GM18505 (cell line): ENCODE data around the gene BRCA2.
"Not testable (repeated sequence)": the region's sequence is repeated elsewhere in the genome, so short reads cannot be mapped to it uniquely, and the experiment has no call there.

ENCODE experiments used
- ATAC-seq: cut with Tn5 transposase; IDR thresholded peaks from one replicate; pipeline ENCODE4 v1.9.1; 2021; ENCODE audit not compliant: unreplicated experiment
- POLR2A ChIP-seq: IDR thresholded peaks from 4 replicates; pipeline ENCODE4 v1.6.1; 2011; ENCODE audit warnings: borderline replicate concordance; ENCODE audit not compliant: insufficient read depth, insufficient read length; ENCODE audit errors: extremely low read depth

Gene BRCA2

DNA sequence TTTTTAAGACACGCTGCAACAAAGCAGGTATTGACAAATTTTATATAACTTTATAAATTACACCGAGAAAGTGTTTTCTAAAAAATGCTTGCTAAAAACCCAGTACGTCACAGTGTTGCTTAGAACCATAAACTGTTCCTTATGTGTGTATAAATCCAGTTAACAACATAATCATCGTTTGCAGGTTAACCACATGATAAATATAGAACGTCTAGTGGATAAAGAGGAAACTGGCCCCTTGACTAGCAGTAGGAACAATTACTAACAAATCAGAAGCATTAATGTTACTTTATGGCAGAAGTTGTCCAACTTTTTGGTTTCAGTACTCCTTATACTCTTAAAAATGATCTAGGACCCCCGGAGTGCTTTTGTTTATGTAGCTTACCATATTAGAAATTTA, 1.2 kb downstream of the BRCA2 start:
- no peak for TF ChIP-seq POLR2A
- ATAC-seq, result no peak

DNA sequence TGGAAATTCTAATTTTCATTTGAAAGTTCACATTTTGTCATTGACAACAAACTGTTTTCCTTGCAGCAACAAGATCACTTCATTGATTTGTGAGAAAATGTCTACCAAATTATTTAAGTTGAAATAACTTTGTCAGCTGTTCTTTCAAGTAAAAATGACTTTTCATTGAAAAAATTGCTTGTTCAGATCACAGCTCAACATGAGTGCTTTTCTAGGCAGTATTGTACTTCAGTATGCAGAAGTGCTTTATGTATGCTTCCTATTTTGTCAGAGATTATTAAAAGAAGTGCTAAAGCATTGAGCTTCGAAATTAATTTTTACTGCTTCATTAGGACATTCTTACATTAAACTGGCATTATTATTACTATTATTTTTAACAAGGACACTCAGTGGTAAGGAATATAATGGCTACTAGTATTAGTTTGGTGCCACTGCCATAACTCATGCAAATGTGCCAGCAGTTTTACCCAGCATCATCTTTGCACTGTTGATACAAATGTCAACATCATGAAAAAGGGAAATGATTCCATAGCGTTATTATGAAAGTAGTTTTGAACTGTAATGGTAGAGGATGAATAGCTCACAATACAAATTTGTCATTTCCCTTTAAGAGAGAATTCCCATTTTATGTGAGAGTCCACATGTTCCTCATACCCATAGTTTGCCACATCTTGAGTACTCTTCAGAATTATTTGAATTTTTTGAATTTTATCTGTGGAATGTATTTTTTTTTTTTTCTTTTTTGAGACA, 2.6 kb downstream of the BRCA2 start:
- ATAC-seq, result no peak
- no peak for TF ChIP-seq POLR2A

DNA sequence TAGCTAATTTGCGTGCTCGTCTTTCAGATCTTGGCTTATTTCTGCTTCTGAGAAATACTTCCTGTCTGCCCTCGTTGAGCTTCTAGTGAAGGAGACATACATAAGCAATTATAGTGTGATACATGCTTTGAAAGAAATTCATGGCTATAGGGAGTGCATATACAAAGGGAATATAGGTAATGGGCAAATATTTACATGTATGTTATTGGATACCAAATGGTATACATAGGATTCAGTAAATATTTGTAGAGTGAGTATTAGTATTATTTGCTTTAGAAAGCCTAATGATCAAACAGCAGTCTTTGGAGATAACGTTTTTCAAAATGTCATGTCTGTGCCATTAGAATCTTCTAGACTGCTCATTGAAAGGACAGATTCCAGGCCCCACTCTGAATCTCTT, 5.2 kb downstream of the BRCA2 start:
- TF ChIP-seq POLR2A, result no peak
- ATAC-seq, result no peak

DNA sequence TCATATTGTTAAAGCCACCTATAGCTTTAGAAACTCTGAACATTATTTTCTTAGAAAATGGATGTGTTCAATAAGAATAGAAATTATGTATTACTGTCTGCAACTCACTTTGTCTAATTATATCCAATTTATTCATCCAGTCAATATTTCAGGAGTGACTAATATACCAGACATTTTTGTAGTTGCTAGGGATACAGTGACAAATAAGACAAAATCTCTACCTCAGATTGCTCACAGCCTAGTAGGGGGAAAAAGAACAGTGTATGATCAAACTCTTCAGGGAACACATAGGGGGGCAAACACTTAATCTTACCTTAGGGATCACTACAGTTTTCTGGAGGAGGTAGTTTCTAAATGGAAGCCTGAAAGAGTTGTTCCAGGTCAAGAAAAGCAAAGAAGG, 8.6 kb downstream of the BRCA2 start:
- TF ChIP-seq POLR2A, result no peak
- no peak for ATAC-seq

DNA sequence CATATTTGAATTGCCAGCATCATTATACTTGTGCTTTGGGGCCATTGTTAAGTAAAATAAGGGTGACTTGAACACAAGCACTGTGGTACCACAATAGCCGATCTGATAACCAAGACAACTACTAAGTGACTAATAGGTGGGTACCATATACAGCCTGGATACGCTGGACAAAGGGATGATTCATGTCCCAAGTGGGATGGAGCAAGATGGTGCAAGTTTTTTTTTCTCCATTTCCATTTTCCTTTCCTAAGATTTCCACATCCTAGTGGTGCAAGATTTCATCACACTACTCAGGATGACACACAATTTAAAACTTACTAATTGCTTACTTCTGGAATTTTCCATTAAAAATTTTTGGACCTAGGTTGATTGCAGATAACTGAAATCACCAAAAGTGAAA, 15.1 kb downstream of the BRCA2 start:
- ATAC-seq, result no peak
- TF ChIP-seq POLR2A, result no peak

DNA sequence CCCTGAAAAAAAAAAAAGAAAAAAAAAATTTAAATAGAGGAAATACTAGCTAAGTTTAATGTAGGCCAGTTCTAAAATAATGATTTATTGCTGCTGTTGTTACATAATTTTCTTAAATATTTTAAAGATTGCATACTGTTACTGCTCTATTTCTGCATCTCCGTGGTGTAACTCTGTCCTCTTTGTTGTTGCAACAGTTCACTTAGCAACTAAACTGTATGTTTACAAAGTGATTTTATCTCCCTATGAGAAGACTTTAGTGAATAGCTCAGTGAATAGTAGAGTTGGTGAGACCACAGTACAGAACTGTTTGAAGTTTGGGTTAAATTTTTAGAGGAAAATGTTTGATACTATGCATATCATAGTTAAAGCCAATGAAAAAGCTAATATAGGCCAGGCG, 19.4 kb downstream of the BRCA2 start:
- no peak for ATAC-seq
- TF ChIP-seq POLR2A, result no peak

DNA sequence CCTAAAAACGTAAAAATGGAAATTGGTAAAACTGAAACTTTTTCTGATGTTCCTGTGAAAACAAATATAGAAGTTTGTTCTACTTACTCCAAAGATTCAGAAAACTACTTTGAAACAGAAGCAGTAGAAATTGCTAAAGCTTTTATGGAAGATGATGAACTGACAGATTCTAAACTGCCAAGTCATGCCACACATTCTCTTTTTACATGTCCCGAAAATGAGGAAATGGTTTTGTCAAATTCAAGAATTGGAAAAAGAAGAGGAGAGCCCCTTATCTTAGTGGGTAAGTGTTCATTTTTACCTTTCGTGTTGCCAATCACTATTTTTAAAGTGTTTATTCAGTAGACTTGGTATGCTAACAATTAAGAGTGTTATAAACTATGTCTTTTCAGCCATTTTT, 25.6 kb downstream of the BRCA2 start:
- TF ChIP-seq POLR2A, result no peak
- no peak for ATAC-seq

DNA sequence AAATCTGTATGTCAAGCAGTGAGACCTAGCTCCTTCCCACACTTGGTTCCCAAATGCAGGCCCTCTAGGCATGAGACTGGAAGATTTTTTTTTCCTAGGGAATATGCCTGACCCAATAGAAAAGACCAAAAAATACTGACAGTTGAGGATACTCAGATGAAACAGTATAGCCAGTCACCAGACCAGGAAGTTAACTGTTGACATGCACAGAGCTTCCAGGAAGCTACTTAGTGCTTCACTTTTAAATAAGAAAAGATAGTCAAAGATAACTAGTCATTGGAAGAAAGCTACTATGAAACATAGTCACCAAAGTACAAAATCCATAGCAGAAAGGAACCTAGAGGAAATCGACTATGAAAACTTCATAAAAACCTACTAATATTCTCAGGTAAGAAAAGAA, 32.3 kb downstream of the BRCA2 start:
- no peak for TF ChIP-seq POLR2A
- no peak for ATAC-seq

DNA sequence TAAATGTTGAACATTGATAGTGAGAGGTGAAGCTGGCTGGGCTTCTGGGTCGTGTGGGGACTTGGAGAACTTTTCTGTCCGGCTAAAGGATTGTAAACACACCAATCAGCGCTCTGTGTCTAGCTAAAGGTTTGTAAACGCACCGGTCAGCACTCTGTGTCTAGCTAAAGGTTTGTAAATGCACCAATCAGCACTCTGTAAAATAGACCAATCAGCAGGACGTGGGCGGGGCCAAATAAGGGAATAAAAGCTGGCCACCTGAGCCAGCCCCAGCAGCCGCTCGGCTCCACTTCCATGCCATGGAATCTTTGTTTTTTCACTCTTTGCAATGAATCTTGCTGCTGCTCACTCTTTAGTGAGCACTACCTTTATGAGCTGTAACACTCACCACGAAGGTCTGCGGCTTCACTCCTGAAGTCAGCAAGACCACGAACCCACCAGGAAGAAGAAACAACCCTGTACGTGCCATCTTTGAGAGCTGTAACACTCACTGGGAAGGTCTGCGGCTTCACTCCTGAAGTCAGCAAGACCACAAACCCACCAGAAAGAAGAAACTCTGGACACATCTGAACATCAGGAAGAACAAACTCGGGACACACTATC, 35.6 kb downstream of the BRCA2 start:
- not testable (repeated sequence) for ATAC-seq

DNA sequence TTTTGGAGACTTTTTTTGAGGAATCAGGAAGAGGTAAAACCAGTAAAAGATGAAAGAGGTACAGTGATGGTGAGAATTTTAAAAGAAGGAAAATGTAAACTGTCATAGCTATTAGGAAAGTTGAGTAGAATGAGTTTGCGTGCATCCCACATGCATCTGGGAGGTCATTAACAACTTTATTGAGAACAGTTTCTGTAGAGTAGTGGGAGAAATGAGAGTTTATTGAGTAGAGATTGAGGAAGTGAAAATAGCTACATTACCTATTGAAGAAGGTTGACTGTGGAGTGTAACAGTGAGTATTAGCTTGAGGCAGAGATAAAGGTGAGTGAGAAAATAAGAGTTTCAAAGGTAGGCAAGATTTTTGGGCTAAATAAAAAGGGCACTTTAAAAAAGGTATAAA, 38.7 kb downstream of the BRCA2 start:
- peak; percentile 79 for ATAC-seq
- TF ChIP-seq POLR2A, result no peak

DNA sequence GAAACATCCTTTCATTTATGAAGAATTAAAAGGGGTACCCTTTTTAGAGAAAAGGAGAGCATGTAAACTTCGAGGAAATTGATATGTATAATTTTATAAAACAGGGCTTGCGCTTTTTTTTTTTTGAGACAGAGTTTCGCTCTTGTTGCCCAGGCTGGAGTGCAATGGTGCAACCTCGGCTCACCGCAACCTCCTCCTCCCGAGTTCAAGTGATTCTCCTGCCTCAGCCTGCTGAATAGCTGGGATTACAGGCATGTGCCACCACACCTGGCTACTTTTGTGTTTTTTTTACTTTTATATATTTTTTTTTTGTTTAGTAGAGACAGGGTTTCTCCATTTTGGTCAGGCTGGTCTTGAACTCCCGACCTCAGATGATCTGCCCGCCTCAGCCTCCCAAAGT, 40.6 kb downstream of the BRCA2 start:
- not testable (repeated sequence) for ATAC-seq

DNA sequence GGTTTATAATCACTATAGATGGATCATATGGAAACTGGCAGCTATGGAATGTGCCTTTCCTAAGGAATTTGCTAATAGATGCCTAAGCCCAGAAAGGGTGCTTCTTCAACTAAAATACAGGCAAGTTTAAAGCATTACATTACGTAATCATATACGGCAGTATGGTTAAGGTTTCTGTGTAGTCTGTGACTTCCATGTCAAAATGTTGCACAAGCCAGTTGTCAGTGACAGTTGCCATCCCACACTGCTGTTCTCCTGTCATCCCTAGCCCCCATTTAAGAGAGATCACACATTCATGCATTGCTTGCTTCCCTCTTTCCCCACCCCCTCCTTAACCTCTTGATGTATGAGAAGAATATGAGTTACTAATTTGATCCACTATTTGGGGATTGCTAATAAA, 47.3 kb downstream of the BRCA2 start:
- TF ChIP-seq POLR2A, result no peak
- ATAC-seq, result no peak

DNA sequence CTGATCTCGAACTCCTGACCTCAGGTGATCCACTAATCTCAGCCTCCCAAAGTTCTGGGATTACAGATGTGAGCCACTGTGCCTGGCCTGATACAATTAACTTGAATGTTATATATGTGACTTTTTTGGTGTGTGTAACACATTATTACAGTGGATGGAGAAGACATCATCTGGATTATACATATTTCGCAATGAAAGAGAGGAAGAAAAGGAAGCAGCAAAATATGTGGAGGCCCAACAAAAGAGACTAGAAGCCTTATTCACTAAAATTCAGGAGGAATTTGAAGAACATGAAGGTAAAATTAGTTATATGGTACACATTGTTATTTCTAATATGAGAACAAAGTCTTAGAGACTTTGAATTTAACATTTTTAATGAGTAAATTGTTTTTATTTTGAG, 55.5 kb downstream of the BRCA2 start:
- no peak for TF ChIP-seq POLR2A
- ATAC-seq, result no peak

DNA sequence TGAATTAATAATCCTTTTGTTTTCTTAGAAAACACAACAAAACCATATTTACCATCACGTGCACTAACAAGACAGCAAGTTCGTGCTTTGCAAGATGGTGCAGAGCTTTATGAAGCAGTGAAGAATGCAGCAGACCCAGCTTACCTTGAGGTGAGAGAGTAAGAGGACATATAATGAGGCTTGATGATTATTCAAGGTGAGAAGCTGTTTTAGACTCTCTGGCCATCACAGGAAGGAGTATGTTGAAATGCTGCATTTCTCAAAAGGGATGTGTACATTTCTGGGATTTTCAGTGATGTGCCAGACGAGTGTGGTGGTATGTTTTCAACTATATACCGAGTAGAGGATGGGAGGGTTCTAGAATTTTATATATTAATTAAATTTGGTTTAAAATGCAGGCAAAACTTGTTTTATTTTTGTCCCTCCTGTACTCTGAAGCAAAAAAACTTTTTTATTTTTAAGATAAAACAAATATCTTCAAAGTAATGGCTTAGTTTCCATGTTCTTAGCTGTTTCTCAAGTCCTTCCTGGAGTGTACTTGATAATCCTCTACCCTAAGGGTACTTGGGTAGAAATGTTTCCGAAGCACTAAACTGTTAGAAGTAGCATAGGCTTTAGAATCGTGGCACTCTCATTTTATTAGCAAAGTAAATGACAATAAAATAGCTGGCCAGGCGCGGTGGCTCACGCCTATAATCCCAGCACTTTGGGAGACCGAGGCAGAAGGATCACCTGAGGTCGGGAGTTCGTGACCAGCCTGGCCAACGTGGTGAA, 61.5 kb downstream of the BRCA2 start:
- no peak for TF ChIP-seq POLR2A
- ATAC-seq, result no peak
